ENCODE measurements around the gene ARGLU1.

GRCh38 chr13:106523576-106523975 is 44.4 kb downstream of the ARGLU1 start:
- no peak for TF ChIP-seq CTCF (conservative IDR thresholded peaks at IDR 0.05; ENCODE audit: low read depth, low read length)
- TF ChIP-seq EZH2 (IDR thresholded peaks at IDR 0.05; ENCODE audit: borderline replicate concordance, low read depth, low read length, poor library complexity, severe bottlenecking) = no peak
